Stromal cell of bone marrow (primary cell): Measurements from ENCODE around the gene MRGPRX2.

Experiments used
- DNase-seq: peaks from one replicate; pipeline ENCODE4 v3.0.0-alpha.2; 2012; ENCODE audit warnings: low read depth

Gene MRGPRX2

DNA sequence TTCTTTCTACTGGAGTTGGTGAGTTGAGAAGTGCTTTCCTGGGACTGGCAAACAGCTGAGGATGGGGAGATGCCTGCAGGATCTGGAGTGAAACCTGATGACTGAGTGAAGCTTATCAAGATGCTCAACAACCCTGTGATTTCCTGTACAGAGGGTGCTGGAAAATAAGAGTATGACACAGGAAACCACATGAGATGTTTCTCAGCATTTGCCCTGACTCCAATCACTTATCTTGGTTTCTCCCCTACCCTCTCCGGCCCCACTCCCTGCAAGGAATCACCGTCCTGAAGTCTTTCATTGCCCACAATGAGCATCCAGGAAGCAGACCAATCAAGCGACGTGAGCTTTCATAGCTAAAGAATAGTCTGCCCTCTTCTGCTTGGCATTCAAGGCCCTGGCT, at the start of gene MRGPRX2:
Gene MRGPRX2, minus strand, starts transcription at position 89 of the 400 bp plus-strand sequence. CDS start 4,315 bp downstream, outside the sequence.
- no peak for DNase-seq

DNA sequence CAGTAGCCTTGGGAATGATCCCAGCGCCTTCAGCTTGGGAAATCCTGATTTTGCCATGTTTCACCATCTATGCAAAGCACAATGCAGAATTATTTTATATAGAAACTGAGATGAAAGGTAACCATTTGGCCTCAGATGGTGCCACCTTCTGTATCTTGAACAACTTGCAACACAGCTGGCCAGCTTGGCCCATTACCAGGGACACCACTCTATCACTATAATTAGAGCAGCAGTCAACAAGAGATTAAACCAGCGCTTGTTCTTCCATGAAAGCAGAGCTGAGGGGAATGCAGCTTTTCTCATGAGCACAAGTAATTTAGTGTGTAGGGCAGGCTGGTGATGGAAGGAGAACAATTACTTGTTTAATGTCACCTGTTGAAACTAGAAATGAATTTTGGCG, 49.8 kb upstream of the MRGPRX2 start:
- DNase-seq: no peak

DNA sequence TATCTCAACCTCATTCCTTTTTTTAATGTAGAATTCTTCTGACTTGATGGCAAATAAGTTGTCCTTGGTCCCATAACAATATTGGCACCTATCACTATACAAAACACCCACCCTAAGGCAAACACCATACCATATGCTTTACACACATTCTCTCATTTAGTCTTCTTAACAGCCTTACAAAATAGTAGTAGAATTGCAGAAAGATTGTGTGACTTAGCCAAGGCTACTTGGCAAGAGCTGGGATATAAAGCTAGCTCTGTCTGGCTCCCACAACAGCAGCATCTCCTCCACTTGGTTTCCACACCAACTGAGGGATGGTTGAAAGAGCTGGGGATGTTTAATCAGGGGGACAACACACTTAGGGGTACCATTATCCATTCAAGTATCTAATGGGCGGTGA, 46.6 kb upstream of the MRGPRX2 start:
- DNase-seq: no peak

- no peak for DNase-seq
Observed at GRCh38 chr11:19105011-19105410, 44.5 kb upstream of the MRGPRX2 start.

DNA sequence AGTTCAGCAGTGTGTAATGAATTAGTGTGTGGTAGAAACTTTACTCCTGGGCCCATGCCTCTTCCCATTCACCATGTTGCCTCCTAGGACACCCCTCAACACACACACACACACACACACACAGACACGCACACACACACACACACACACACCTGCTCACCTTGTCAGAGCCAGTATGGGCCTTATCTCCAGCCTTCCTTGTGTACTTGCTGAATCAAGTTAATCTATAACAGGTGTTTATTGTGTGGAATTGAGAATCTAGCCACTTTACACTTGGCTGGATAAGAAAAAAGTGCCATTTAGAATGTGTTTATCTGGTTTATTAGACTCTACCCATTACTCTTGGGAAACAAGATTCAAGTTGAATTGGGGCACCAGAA, 42.0 kb upstream of the MRGPRX2 start:
- DNase-seq: no peak

- no peak for DNase-seq
Observed at GRCh38 chr11:19101796-19102520, 41.4 kb upstream of the MRGPRX2 start.

GRCh38 chr11:19100885-19101284, 40.4 kb upstream of the MRGPRX2 start:
- no peak for DNase-seq

DNA sequence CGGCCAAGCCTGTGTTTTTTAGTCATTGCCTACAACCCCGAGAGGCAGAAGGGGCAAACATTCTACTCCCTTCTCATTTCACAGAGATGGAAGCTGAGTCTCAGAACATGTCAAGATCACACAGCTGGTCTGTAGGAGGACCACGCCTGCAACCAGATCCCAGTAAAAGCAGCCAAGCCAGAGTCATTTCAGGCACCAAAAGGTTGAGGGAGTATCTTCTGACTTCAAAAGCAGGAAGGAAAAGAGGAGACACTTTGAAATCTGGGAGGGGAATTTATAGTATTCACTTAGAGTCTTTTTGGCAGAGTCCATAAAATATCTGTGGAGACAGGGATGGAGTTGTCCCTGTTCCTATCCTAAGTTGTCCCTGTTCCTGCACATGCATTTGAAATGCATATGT, 38.6 kb upstream of the MRGPRX2 start:
- DNase-seq: no peak

- no peak for DNase-seq
Observed at GRCh38 chr11:19094859-19095258, 34.3 kb upstream of the MRGPRX2 start.

GRCh38 chr11:19093976-19094375, 33.5 kb upstream of the MRGPRX2 start:
- no peak for DNase-seq

- DNase-seq: no peak
Observed at GRCh38 chr11:19092850-19093249, 32.3 kb upstream of the MRGPRX2 start.

- no peak for DNase-seq
Observed at GRCh38 chr11:19092342-19092741, 31.8 kb upstream of the MRGPRX2 start.

DNA sequence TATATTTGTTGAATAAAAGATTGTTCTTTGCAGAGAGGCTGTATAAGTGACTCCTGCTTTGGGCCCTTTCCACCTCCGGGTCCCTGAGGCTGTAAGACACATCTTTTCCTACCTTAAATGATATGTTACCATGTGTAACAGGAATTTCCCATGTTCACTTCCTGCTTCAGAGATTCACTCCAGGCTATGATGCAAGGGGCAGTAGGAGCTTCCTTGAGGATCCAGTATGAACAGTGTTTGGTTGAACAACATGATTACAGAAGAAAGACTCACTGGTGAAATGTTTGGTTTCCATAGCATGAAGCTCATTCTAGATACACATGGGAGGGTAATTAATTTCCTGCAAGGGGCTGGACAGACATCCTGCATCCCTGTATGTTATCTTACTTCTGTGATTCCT, 30.8 kb upstream of the MRGPRX2 start:
- DNase-seq: no peak

GRCh38 chr11:19089421-19089820, 28.9 kb upstream of the MRGPRX2 start:
- DNase-seq: no peak

- no peak for DNase-seq
Observed at GRCh38 chr11:19088791-19089190, 28.3 kb upstream of the MRGPRX2 start.

DNA sequence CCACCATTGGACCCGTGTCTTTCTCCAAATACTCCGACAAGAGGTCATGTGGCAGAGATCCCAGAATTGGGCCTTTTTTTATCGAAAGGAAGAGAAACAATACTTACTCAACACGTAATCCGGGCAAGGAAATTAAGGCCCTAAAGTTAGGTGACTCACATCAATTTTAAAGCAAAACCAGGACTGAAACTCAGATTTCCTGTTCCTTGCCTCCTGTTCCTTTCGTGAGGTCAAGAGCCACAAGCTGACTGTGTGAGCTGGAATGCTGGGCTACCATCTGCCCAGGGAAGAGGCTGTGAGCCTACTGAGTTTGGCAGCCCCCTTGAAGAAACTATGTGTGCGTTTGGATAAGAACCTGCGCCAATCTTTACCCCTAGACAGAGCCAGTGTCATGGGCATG, 27.1 kb upstream of the MRGPRX2 start:
- DNase-seq: peak; percentile 74

- no peak for DNase-seq
Observed at GRCh38 chr11:19084661-19085315, 24.3 kb upstream of the MRGPRX2 start.

- no peak for DNase-seq
Observed at GRCh38 chr11:19083166-19083565, 22.6 kb upstream of the MRGPRX2 start.

- DNase-seq: peak; percentile 50
Observed at GRCh38 chr11:19080579-19080993, 20.1 kb upstream of the MRGPRX2 start.

DNA sequence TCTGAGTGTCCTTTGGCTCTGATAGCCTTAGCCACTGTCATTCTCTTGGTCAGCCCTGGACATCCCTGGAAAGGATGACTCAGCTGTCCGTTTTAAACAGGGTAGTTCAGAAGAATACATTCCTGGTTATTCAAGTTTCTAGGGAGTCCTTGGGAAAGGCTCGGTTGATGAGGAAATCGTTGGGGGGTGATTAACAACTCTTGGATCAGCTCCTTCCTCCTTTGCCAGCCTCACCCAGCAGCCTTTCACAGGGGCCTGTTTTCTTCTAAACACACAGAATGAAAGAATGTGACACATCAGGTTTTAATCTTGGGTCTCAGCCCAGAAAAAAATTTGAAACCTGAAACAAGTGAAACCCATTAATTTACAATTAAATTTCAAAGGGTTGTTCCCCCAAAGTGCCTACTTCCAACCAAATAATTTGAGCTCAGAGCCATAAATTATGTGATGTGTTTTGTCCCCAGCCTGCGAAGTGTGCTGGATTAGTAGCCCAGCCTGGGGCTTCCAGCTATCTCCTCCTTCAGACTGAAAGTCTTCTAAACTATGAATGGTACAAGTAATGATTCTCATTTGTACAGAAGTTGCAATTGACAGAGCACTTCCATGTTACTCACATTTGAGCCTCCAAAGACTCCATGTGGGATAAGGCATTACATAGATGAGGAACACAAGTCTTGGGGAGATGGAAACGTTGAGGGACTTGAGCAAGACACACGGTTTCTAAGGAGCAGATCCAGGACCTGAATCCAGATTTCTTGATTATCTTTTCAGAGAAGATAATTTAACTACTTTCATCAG, 19.3 kb upstream of the MRGPRX2 start:
- DNase-seq: peak; percentile 93

- no peak for DNase-seq
Observed at GRCh38 chr11:19077965-19078364, 17.4 kb upstream of the MRGPRX2 start.

DNA sequence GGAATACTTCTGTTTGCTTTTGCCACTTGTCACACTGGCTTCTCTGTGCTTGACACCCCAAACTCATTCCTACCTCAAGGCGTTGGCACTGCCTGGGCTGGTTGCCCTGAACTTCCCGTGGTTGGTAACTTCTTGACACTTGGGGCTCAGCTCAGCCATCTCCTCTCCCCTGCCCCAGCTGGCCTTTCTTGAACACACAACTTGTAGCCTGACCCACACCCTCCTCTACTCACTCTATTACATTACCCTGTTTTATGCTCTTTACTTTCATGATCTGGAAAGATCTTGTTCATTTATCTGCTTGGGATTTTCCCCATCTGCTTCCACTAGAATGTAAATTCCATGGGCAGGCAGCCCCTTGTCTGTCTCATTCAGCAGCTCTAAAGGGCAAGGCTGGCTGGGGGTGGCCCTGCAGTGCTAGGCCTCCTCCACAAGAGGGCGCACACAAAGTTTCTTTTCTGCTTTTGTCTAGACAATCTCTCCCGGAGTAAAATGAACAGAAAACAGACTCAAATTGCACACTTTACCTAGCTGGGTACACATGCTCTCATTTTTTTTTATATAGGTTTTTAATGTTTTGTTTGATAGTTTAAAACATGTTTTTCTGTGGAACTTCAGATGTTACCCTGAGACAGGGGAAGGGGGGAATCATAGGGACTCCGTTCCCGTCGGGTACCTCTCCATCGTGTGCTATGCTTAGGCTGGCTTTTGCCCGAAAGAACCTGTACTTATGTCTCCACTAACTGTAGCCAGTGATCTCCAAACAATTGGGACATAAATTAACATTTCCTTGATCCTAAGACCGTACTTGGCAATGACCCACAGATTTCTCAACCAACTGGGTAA, 16.4 kb upstream of the MRGPRX2 start:
- DNase-seq: no peak
